ENCODE measurements around the gene PKM.

The PKM gene

DNA sequence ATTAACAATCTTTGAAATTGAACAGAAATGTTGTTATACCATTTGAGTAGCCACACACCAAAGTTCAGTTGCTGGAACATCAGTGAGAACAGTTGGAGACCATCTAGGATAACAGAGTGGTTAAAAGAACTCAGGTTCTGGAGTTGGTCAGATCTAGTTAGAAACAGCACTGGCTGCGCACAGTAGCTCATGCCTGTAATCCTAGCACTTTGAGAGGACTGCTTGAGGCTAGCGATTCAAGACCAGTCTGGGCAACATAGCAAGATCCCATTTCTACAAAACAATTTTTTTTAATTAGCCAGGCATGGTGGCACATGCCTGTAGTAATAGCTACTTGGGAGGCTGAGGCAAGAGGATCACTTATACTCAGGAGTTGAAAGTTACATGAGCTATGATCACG, 7.6 kb upstream of the PKM start:
- DNase-seq = no peak
- TF ChIP-seq, protein P1, sequence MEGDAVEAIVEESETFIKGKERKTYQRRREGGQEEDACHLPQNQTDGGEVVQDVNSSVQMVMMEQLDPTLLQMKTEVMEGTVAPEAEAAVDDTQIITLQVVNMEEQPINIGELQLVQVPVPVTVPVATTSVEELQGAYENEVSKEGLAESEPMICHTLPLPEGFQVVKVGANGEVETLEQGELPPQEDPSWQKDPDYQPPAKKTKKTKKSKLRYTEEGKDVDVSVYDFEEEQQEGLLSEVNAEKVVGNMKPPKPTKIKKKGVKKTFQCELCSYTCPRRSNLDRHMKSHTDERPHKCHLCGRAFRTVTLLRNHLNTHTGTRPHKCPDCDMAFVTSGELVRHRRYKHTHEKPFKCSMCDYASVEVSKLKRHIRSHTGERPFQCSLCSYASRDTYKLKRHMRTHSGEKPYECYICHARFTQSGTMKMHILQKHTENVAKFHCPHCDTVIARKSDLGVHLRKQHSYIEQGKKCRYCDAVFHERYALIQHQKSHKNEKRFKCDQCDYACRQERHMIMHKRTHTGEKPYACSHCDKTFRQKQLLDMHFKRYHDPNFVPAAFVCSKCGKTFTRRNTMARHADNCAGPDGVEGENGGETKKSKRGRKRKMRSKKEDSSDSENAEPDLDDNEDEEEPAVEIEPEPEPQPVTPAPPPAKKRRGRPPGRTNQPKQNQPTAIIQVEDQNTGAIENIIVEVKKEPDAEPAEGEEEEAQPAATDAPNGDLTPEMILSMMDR (IDR thresholded peaks at IDR 0.05) = no peak
- Histone ChIP-seq H3K9me3 (no peaks in the 10 kb centered on the region), H3K4me1 (peaks cover 0 to 15% (median 4%) of the 10 kb centered on the region in 4 donors), H3K36me3 (peaks cover 34 to 46% (median 38%) of the 10 kb centered on the region in 3 donors), H3K4me3 (no peak overlapping the region), H3K27ac (peak overlapping the region in 1 of 2 donors; percentile 8), H3K27me3 (no peaks in the 10 kb centered on the region)
- intact Hi-C loops (cut with DNase I; ENCODE audit: low total_unique reads) = loop anchor here (5.0 to 10.0 kb wide), 2 partner anchors 34 to 124 kb away; partner anchors contain the start of genes MYO9A, PARP6 and SENP8

DNA sequence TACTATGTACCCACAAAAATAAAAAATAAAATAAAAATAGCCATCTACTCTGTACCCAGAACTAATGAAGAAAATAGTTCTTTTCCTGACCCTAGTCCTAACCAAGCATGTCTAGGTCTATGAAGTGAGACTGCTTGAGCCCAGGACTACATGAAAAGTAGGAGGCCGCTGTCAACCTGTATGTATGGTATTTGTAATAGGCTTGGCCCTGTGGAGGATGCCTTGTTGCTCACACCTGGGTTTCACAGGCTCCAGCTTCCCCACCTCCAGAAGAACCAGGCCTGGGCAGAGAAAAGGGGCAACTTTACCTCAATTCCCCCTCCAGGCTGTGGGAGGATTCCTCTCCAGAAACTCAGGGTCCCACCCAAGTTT, 6.8 kb upstream of the PKM start:
- intact Hi-C loops (cut with DNase I; ENCODE audit: low total_unique reads) = loop anchor here (5.0 to 10.0 kb wide), 2 partner anchors 34 to 123 kb away; partner anchors contain the start of genes MYO9A, PARP6 and SENP8
- Histone ChIP-seq H3K27me3 (no peaks in the 10 kb centered on the region), H3K36me3 (peaks cover 30 to 39% (median 34%) of the 10 kb centered on the region in 3 donors), H3K4me3 (no peak overlapping the region), H3K4me1 (peaks cover 0 to 19% (median 7%) of the 10 kb centered on the region in 4 donors), H3K9me3 (no peaks in the 10 kb centered on the region), H3K27ac (peak overlapping the region; percentile 56 to 73)
- TF ChIP-seq, protein P1 (IDR thresholded peaks at IDR 0.05) = no peak
- DNase-seq = no peak

DNA sequence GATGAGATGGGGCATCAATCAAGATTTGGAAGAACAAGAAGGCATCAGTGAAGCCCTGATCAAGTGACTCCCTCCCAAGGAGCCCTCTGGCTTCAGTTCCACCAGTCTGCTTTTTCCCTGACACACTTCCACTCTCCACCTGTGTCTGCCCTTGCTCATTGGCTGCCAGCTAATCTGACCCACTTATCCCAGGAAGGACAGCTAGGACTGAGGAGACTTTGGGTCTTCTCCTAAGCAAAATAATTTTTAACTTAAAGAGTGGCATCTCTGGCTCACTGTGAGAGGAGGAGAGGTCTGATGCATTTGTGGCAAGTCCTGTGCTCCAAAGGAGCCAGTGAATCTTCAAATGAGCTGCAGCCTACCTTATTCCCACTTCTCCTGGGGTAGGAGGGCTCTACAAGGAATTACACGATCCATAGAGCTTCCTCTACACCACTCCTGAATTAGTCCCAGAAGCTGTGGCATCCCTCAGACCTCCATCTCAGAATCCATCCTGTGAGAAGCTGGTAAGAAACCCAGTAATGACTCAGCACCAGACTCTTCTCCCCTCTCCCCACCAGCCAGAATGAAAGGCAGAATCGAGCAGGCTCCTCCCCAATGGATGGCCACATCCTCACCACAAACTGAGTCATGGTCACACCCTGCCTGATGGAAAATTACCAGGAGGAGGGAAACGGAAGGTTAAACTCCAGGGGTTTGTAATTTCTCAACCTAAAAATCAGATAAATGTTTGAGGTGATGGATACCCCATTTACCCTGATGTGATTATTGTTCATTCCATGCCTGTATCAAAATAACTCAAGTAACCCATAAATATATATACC, 6.3 kb upstream of the PKM start:
- intact Hi-C loops (cut with DNase I; ENCODE audit: low total_unique reads) = loop anchor here (5.0 to 10.0 kb wide), 2 partner anchors 35 to 122 kb away; partner anchors contain the start of genes MYO9A, PARP6 and SENP8
- H3K4me3 ChIP-seq = peak overlapping the region; percentile 5 to 22
- H3K27me3 ChIP-seq = no peaks in the 10 kb centered on the region
- H3K4me1 ChIP-seq = peaks cover 0 to 25% (median 13%) of the 10 kb centered on the region in 4 donors
- peak; percentile 88 to 89 for DNase-seq
- TF ChIP-seq, protein P1 (IDR thresholded peaks at IDR 0.05) = no peak
- peak overlapping the region; percentile 56 to 73 for H3K27ac ChIP-seq
- H3K9me3 ChIP-seq = no peaks in the 10 kb centered on the region
- H3K36me3 ChIP-seq = peaks cover 24 to 33% (median 28%) of the 10 kb centered on the region in 3 donors

DNA sequence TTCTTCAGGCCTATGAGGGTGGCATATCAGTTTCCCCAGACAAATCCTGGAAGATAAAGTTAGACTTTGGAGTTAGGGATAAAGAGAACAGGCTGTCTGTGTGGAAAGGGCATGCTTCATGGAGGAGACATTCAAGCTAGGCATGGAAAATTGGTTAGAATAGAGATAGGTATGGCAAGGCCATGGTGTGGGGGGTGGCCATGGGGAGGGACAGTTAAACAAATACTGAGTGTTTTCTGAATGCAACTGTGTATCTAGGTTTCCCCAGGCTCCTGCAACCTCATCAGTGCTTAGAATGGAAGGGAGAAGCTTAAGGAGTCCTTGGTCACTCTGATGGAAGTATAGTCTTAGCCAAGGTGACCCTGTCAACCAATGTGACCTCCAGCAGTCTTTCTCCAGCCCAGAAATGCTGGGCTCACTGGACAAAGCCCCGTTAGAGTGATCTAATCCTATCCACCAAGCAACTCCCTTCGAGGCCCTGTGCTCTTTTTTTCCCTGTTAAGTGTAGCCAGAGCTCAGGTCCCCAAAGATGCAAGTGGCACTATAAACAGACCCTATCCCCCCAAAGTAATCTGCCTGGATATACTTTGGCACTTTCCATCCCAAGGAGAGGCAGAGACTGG, 5.5 kb upstream of the PKM start:
- TF ChIP-seq, protein P1 (IDR thresholded peaks at IDR 0.05) = no peak
- Histone ChIP-seq H3K9me3 (no peaks in the 10 kb centered on the region), H3K27me3 (no peaks in the 10 kb centered on the region), H3K27ac (peak overlapping the region; percentile 56 to 73), H3K36me3 (peaks cover 17 to 25% (median 20%) of the 10 kb centered on the region in 3 donors), H3K4me1 (peaks cover 0 to 29% (median 18%) of the 10 kb centered on the region in 4 donors), H3K4me3 (peak overlapping the region in 1 of 2 donors; percentile 5)
- DNase-seq = no peak
- intact Hi-C loops (cut with DNase I; ENCODE audit: low total_unique reads) = loop anchor here (5.0 to 10.0 kb wide), 2 partner anchors 36 to 122 kb away; partner anchors contain the start of genes MYO9A, PARP6 and SENP8

DNA sequence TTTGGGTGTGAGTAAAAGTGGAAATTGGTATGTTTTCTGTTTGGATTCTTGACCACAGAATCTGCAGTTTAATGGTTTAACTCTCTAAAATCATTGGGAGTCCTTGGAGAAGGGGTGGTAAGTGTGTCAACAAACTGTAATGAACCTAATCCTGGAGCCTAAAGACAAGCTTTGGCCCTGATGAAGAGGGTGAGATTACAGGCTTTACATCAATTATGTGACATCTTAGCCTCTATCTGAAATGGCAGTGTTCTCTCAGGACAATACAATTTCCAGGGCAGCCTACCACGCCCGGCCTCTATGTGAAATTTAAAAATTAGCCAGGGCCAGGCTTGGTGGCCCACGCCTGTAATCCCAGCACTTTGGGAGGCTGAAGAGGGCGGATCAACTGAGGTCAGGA, 4.3 kb upstream of the PKM start:
- TF ChIP-seq, protein P1 (IDR thresholded peaks at IDR 0.05) = no peak
- intact Hi-C loops (cut with DNase I; ENCODE audit: low total_unique reads) = loop anchor here (5.0 to 10.0 kb wide), 2 partner anchors 37 to 120 kb away; partner anchors contain the start of genes MYO9A, PARP6 and SENP8
- H3K36me3 ChIP-seq = peaks cover 5 to 14% (median 9%) of the 10 kb centered on the region in 3 donors
- no peak for DNase-seq
- H3K27ac ChIP-seq = no peak overlapping the region
- peaks cover 0 to 29% (median 18%) of the 10 kb centered on the region in 4 donors for H3K4me1 ChIP-seq
- no peaks in the 10 kb centered on the region for H3K27me3 ChIP-seq
- H3K4me3 ChIP-seq = no peak overlapping the region
- H3K9me3 ChIP-seq = no peaks in the 10 kb centered on the region
